ENCODE results near the gene NUTM2D. TPM values are rescaled to one million over a fixed set of nuclear protein-coding genes. Genes with fewer than 3 reads are reported as not detected.
"Not testable (repeated sequence)": the region's sequence is repeated elsewhere in the genome, so short reads cannot be mapped to it uniquely, and the experiment has no call there.

The NUTM2D gene, protein sequence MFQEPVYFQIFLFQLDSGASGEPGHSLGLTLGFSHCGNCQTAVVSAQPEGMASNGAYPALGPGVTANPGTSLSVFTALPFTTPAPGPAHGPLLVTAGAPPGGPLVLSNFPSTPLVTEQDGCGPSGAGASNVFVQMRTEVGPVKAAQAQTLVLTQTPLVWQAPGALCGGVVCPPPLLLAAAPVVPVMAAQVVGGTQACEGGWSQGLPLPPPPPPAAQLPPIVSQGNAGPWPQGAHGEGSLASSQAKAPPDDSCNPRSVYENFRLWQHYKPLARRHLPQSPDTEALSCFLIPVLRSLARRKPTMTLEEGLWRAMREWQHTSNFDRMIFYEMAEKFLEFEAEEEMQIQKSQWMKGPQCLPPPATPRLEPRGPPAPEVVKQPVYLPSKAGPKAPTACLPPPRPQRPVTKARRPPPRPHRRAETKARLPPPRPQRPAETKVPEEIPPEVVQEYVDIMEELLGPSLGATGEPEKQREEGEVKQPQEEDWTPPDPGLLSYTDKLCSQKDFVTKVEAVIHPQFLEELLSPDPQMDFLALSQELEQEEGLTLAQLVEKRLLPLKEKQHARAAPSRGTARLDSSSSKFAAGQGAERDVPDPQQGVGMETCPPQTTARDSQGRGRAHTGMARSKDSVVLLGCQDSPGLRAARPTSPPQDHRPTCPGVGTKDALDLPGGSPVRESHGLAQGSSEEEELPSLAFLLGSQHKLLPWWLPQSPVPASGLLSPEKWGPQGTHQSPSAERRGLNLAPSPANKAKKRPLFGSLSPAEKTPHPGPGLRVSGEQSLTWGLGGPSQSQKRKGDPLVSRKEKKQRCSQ
- total RNA-seq = 1 to 10 TPM; 1.5 to 2.1 TPM

DNA sequence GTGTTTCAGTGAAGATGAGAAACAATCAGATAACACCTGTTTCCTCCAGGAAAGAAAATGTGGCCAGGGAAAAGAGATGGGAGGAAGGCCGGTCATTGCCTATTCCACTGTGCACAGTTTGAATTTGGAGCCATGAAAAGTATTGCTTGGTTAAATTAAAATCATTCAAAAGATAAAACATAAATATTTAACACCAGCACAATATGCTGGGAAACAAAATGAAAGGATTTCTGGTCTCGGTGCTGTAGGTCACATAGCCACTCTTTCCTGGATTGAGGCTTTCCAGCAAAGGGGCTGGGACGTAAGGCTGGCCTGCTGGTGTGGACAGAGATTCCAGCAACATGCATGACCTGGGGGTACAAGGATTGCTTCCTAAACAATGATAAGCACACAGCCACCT lies at the start of gene NUTM2D:
TSS of gene NUTM2D (plus strand) at position 301 of the 400 bp plus-strand sequence. CDS start 522 bp downstream, outside the sequence.
- H3K27ac Mint-ChIP-seq; H3K36me3 Mint-ChIP-seq (ENCODE audit: low read depth); H3K9me3 Mint-ChIP-seq; H3K4me1 Mint-ChIP-seq; POLR2A ChIA-PET; H3K27me3 Mint-ChIP-seq; H3K4me3 Mint-ChIP-seq; CTCF ChIA-PET; DNase-seq: not testable (repeated sequence)

- H3K4me1 Mint-ChIP-seq; CTCF ChIA-PET; POLR2A ChIA-PET; H3K27me3 Mint-ChIP-seq; DNase-seq; H3K9me3 Mint-ChIP-seq; H3K36me3 Mint-ChIP-seq (ENCODE audit: low read depth); H3K4me3 Mint-ChIP-seq; H3K27ac Mint-ChIP-seq: not testable (repeated sequence)
Measured at GRCh38 chr10:87308702-87309101, 48.8 kb upstream of the NUTM2D start.

DNA sequence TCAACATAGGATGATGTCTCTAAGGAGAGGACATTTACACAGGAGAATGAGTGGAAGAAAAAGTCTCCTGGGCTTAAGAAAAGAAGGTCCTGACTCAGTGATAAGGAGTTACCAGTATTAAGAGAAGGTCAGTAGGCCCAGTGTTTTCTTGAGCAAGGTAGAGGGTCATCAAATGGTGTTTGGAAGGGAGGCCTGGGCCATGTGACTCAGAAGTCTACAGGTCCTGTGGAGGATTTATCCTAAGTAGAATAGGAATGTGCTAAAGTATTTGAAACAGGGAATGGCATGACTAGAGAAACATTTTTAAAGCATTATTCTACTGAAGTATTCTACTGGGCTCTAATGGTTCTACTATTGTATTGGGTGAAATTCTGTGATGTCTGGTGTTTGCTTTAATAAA lies 47.9 kb upstream of the NUTM2D start:
- H3K4me3 Mint-ChIP-seq; DNase-seq; CTCF ChIA-PET; POLR2A ChIA-PET; H3K27me3 Mint-ChIP-seq; H3K27ac Mint-ChIP-seq; H3K4me1 Mint-ChIP-seq; H3K9me3 Mint-ChIP-seq; H3K36me3 Mint-ChIP-seq (ENCODE audit: low read depth): not testable (repeated sequence)

GRCh38 chr10:87311521-87311920 lies 46.0 kb upstream of the NUTM2D start:
- H3K27ac Mint-ChIP-seq; DNase-seq; H3K9me3 Mint-ChIP-seq; H3K4me1 Mint-ChIP-seq; H3K4me3 Mint-ChIP-seq; H3K36me3 Mint-ChIP-seq (ENCODE audit: low read depth); POLR2A ChIA-PET; H3K27me3 Mint-ChIP-seq; CTCF ChIA-PET: not testable (repeated sequence)

- H3K27me3 Mint-ChIP-seq; H3K36me3 Mint-ChIP-seq (ENCODE audit: low read depth); CTCF ChIA-PET; H3K4me1 Mint-ChIP-seq; H3K9me3 Mint-ChIP-seq; H3K27ac Mint-ChIP-seq; POLR2A ChIA-PET; H3K4me3 Mint-ChIP-seq; DNase-seq: not testable (repeated sequence)
Measured at GRCh38 chr10:87313649-87314359, 43.7 kb upstream of the NUTM2D start.

GRCh38 chr10:87314360-87314973 lies 43.1 kb upstream of the NUTM2D start:
- H3K9me3 Mint-ChIP-seq; DNase-seq; H3K27ac Mint-ChIP-seq; POLR2A ChIA-PET; H3K36me3 Mint-ChIP-seq (ENCODE audit: low read depth); H3K4me1 Mint-ChIP-seq; CTCF ChIA-PET; H3K27me3 Mint-ChIP-seq; H3K4me3 Mint-ChIP-seq: not testable (repeated sequence)

DNA sequence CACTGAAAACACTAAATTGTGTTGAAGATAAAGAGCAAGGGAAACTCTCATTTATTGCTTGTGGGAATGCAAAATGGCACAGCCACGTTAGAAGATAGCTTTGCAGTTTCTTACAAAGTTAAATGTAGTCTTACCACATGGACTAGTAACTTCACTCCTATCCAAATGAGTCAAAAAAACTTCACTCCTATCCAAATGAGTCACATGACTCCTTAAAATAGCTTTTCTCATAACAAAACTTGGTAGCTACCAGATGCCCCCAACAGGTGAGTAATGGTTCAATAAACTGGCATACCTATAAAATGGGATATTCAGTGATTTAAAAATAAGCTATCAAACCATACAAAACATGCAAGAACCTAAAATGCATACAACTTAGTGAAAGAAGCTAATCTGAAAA lies 36.0 kb upstream of the NUTM2D start:
- POLR2A ChIA-PET; H3K27ac Mint-ChIP-seq; H3K4me3 Mint-ChIP-seq; H3K9me3 Mint-ChIP-seq; CTCF ChIA-PET; H3K4me1 Mint-ChIP-seq; H3K36me3 Mint-ChIP-seq (ENCODE audit: low read depth); DNase-seq; H3K27me3 Mint-ChIP-seq: not testable (repeated sequence)

DNA sequence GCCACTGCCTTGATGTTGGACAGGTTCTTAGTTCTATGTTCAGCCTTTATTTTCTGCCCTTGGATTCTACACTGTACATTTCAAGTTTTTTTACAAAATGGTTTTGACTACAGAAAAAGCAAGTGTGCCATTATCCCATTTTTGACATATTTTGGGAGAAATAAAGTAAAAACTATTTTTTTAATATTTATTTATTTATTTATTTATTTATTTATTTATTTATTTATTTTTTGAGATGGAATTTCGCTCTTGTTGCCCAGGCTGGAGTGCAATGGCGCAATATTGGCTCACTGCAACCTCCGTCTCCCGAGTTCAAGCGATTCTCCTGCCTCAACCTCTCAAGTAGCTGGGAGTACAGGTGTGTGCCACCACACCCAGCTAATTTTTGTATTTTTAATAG lies 33.0 kb upstream of the NUTM2D start:
- H3K27me3 Mint-ChIP-seq; POLR2A ChIA-PET; CTCF ChIA-PET; H3K27ac Mint-ChIP-seq; H3K9me3 Mint-ChIP-seq; H3K36me3 Mint-ChIP-seq (ENCODE audit: low read depth); H3K4me1 Mint-ChIP-seq; DNase-seq; H3K4me3 Mint-ChIP-seq: not testable (repeated sequence)

GRCh38 chr10:87327958-87328357 lies 29.6 kb upstream of the NUTM2D start:
- CTCF ChIA-PET; H3K36me3 Mint-ChIP-seq (ENCODE audit: low read depth); H3K4me1 Mint-ChIP-seq; POLR2A ChIA-PET; H3K4me3 Mint-ChIP-seq; DNase-seq; H3K9me3 Mint-ChIP-seq; H3K27me3 Mint-ChIP-seq; H3K27ac Mint-ChIP-seq: not testable (repeated sequence)

GRCh38 chr10:87329131-87329530 lies 28.4 kb upstream of the NUTM2D start:
- H3K4me1 Mint-ChIP-seq; CTCF ChIA-PET; H3K27ac Mint-ChIP-seq; POLR2A ChIA-PET; H3K4me3 Mint-ChIP-seq; DNase-seq; H3K27me3 Mint-ChIP-seq; H3K9me3 Mint-ChIP-seq; H3K36me3 Mint-ChIP-seq (ENCODE audit: low read depth): not testable (repeated sequence)

DNA sequence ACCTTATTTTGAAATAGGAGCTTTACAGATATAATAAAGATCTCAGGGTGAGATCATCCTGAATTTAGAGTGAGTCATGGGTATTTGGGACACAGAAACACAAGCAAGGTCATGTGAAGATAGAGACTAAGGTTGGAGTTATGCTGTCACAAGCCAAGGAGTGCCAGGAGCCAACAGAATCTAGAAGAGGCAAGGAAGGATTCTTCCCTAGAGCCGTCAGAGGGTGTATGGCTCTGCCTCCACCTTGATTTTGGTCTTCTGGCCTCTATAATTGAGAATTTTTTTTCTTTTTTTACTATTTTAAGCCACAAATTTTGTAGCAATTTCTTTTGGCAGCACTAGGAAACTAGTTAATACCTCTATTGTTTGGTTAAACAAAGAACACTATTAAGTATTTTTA lies 24.9 kb upstream of the NUTM2D start:
- H3K9me3 Mint-ChIP-seq; H3K4me1 Mint-ChIP-seq; H3K4me3 Mint-ChIP-seq; H3K27me3 Mint-ChIP-seq; CTCF ChIA-PET; POLR2A ChIA-PET; H3K36me3 Mint-ChIP-seq (ENCODE audit: low read depth); H3K27ac Mint-ChIP-seq; DNase-seq: not testable (repeated sequence)

- POLR2A ChIA-PET; H3K36me3 Mint-ChIP-seq (ENCODE audit: low read depth): not testable (repeated sequence)
- peak overlapping the region; percentile 40 for H3K4me3 Mint-ChIP-seq
Measured at GRCh38 chr10:87340411-87340810, 17.1 kb upstream of the NUTM2D start.

GRCh38 chr10:87341546-87342142 lies 15.9 kb upstream of the NUTM2D start:
- peak overlapping the region; percentile 94 for H3K4me3 Mint-ChIP-seq

More at GRCh38 chr10:87340411-87340810, 17.1 kb upstream of the NUTM2D start:
- H3K9me3 Mint-ChIP-seq, H3K27ac Mint-ChIP-seq, H3K27me3 Mint-ChIP-seq, DNase-seq, CTCF ChIA-PET: not testable (repeated sequence)
- peaks cover 18% of the 10 kb centered on the region for H3K4me1 Mint-ChIP-seq

More at GRCh38 chr10:87341546-87342142, 15.9 kb upstream of the NUTM2D start:
- CTCF ChIA-PET; H3K9me3 Mint-ChIP-seq; H3K27me3 Mint-ChIP-seq; POLR2A ChIA-PET; H3K36me3 Mint-ChIP-seq (ENCODE audit: low read depth); DNase-seq: not testable (repeated sequence)
- Mint-ChIP-seq H3K4me1 (peaks cover 18% of the 10 kb centered on the region), H3K27ac (peak overlapping the region; percentile 93)

Data from activated CD4-positive, alpha-beta T cell treated with anti-CD3 and anti-CD28 coated beads, Interleukin-2, amount 10 ng/mL, durations not matched to agents 7 days and 5 days (primary cell).